Adrenal gland (tissue), 5 donors: Measurements from ENCODE around the gene QRICH2.

ENCODE experiments used
- CTCF ChIP-seq, 6 experiments: fragments of 450-650 bp in 4 of 6; fragments of 200-600 bp in 2 of 6; sonication (generic) in 1 of 6; IDR thresholded peaks; 1 replicate in 5 of 6; 2 replicates in 1 of 6; pipeline versions ENCODE4 v1.5.1 to v1.8.0; 2016 to 2021; ENCODE audit warnings: antibody characterized with exemption in 6 of 6, mild to moderate bottlenecking in 2 of 6, moderate library complexity in 1 of 6
- POLR2A ChIP-seq, 2 donors: fragments of 450-650 bp; IDR thresholded peaks; one replicate each; pipeline ENCODE4 v1.6.1; 2017; ENCODE audit warnings: antibody characterized with exemption in 2 of 2, mild to moderate bottlenecking in 2 of 2, moderate library complexity in 1 of 2
- donor health status: DM: no; HTN: no; CAD: no.

- TF ChIP-seq CTCF (IDR thresholded peaks at IDR 0.05) (no peak), POLR2A (IDR thresholded peaks at IDR 0.05) (no peak)
Observed at GRCh38 chr17:76268015-76268749, 39.9 kb downstream of the QRICH2 start.
